Sciatic nerve (tissue), 2 donors: ENCODE results near the gene ZFP82. TPM values are rescaled to one million over a fixed set of nuclear protein-coding genes. Genes with fewer than 3 reads are reported as not detected.

Source experiments
- ATAC-seq: fragments of 200-7000 bp; cut with Tn5 transposase; one replicate; pipeline ENCODE4 v1.9.1; 2020; ENCODE audit warnings: mild to moderate bottlenecking, moderate library complexity
- DNase-seq: peaks from one replicate; pipeline ENCODE4 v3.0.0-alpha.2; 2020; ENCODE audit warnings: low spot score
- intact Hi-C: fragments of 100-400 bp; cut with DNase I; formaldehyde crosslinking; loops from one replicate; pipeline ENCODE4 v1.14.2; 2022
- total RNA-seq: library from RNA; stranded (reverse); fragmentation: NEBNext Ultra II Directional; extraction: Animal tissue kit (Norgen Biotek cat#: 25700); gene quantifications from one replicate; pipeline ENCODE4 v1.2.1, GENCODE V29; 2021
- donor health status: DM: no; HTN: no; CAD: no.
- donor health status: DM: no; HTN: no; CAD: no.

The ZFP82 gene
- 10.7 TPM for total RNA-seq

DNA sequence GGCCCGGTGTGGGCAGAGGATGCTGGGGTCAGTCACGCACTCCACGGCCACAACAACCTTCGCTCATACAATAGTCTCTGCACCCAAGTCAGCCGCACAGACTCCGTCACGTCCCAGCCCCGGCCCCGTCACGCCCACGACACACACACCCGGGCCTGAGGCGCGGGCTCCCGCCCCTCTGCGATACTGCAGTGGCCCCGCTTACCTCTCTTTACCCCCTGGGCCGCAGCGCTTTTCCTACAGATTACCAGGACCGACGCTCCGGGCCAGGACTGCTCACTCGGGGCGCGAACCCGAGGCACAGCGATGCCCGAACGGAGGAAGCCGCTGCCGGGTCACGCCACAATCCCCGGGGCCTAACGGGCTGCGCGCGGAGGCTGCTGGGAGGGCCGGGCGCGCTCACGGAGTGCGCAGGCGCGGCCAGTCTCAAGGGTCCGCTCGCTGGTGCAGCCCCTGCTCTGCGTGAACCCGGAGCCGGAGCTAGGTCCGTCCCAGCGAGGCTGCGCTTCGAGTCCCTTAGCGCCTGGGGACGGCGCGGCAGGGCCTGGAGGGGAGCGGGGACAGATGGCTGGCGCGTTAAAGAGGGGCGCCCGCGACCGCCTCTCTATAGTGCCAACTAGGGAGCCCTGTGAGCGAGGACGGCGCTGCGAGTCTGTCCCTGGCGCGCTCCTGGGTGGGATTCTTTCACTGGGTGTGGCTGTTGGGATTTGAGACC is at the start of gene ZFP82:
TSS of gene ZFP82 (minus strand) at position 358 of the 715 bp plus-strand sequence. CDS start 8,855 bp downstream, outside the sequence.
- DNase-seq (peak; percentile 88), ATAC-seq (peak; percentile 99)
- intact Hi-C loops: no loop called here

DNA sequence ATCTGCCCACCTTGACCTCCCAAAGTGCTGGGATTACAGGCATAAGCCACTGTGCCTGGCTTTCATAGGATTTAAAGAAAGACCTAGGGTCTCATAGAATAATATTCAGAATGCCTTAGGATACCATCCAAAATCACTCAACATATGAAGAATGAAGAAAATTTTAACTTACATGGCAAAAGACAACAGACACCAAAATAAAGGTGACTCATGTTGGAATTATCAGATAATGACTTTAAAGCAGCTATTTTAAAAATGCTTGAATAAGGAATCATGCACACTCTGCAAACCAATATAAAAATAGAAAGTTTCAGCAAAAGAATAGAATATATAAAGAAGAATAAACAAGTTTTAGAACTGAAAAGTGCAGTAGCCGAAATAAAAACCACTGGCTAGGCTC is 41.6 kb upstream of the ZFP82 start:
- ATAC-seq: no peak
- intact Hi-C loops: no loop called here

DNA sequence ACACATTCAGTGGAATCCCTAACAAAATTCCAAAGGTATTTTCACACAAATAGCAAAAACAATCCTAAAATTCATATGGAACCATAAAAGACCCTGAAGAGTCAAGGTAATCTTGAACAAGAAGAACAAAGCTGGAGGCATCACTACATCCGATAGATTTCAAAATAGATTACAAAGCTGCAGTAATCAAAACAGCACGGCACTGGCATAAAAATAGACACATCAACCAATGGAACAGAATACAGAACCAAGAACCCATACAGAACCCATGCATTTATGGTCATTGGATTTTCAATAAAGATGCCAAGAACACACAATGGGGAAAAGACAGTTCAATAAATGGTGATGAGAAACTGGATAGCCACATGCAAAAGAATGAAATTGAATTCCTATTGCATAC is 38.4 kb upstream of the ZFP82 start:
- intact Hi-C loops: no loop called here
- ATAC-seq (no peak), DNase-seq (no peak)

More for the DNA sequence above, 41.6 kb upstream of the ZFP82 start:
- no peak for DNase-seq

DNA sequence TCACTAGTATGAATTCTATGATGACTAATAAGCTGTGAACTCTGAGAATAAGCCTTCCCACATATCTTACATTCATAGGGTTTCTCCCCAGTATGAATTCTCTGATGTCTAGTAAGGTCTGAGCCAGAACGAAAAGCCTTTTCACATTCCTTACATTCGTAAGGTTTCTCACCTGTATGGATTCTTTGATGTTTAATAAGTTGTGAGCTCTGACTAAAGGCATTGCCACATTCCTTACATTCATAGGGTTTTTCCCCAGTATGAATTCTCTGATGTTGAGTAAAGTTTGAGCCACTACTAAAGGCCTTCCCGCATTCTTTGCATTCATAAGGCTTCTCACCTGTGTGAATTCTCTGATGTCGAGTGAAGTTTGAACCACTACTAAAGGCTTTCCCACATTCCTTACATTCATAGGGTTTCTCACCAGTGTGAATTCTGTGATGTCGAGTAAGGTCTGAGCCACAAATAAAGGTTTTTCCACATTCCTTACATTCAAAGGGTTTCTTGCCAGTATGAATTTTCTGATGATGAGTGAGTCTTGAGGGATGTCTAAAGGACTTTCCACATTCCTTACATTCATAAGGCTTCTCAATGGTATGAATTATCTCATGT is 30.7 kb upstream of the ZFP82 start:
- ATAC-seq: no peak
- DNase-seq: no peak
- intact Hi-C loops: no loop called here

DNA sequence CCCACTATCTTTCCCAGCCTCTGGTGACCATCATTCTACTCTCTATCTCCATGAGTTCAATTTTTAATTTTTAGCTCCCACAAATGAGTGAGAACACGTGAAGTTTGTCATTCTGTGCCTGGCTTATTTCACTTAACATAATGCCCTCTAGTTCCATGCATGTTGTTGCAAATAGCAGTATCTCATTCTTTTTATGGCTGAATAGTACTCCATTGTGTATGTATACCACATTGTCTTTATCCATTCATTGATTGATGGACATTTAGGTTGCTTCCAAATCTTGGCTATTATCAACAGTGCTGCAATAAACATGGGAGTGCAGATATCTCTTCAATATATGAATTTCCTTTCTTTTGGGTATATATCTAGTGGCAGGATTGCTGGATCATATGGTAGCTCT is 22.9 kb upstream of the ZFP82 start:
- intact Hi-C loops: no loop called here
- ATAC-seq (no peak), DNase-seq (no peak)

DNA sequence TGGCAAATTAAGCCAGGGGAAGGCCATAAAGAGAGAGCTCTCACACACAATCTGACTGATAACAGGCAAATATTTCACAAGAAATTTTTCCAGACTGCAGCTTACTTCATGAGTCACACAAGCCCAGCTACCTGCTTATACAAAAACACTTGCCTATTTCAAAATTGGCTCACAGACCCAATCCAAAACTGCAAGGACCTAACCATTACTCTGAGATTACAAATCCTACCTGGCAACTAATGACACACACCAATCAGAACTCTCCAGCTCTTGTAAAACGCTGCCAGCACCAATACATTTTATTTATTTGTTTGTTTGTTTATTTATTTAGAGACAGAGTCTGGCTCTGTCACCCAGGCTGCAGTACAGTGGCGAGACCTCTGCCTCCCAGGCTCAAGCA is 18.1 kb upstream of the ZFP82 start:
- intact Hi-C loops: no loop called here
- ATAC-seq (no peak), DNase-seq (no peak)

DNA sequence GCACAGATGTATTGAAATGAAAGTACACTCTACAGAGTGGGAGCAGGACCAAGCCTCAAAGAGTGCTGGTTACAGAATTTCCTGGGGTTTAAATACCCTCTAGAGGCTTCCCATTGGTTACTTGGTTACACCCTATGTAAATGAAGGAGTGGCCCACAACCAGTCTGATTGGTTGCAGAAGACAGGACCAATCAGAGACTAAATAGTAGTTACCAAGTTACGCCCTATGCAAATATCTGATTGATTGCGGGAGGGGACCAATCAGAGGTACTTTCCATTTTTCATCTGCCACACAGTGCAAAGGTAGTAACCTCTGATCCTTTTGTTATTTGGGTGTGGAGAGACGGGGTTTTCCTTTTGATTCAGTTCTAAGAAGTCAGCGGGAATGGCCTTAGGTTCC is 5.5 kb upstream of the ZFP82 start:
- DNase-seq (no peak), ATAC-seq (no peak)
- intact Hi-C loops: loop anchor here (5.0 kb wide), 1 partner anchor 1103 kb away; no protein-coding TSS in a partner anchor

DNA sequence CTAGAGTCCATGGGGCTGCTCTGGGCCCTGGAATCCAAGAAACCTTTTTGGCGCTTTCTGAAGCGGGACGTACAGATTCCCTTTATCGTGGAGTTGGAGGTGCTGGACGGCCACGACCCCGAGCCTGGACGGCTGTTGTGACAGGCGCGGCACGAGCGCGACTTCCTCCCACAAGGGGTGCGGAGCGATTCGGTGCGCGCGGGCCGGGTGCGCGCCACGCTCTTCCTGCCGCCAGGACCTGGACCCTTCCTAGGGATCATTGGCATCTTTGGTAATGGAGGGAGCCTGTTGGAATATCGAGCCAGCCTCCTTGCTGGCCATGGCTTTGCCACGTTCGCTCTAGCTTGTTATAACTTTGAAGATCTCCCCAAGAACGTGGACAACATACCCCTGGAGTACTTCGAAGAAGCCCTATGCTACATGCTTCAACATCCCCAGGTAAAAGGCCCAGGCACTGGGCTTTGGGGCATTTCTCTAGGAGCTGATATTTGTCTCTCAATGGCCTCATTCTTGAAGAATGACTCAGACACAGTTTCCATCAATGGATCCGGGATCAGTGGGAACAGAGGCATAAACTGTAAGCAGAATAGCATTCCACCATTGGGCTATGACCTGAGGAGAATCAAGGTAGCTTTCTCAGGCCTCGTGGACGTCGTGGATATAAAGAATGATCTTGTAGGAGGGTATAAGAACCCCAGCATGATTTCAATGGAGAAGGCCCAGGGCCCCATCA is 3.5 kb upstream of the ZFP82 start:
- intact Hi-C loops: loop anchor here (5.0 kb wide), 1 partner anchor 1105 kb away; no protein-coding TSS in a partner anchor
- ATAC-seq (no peak), DNase-seq (no peak)

DNA sequence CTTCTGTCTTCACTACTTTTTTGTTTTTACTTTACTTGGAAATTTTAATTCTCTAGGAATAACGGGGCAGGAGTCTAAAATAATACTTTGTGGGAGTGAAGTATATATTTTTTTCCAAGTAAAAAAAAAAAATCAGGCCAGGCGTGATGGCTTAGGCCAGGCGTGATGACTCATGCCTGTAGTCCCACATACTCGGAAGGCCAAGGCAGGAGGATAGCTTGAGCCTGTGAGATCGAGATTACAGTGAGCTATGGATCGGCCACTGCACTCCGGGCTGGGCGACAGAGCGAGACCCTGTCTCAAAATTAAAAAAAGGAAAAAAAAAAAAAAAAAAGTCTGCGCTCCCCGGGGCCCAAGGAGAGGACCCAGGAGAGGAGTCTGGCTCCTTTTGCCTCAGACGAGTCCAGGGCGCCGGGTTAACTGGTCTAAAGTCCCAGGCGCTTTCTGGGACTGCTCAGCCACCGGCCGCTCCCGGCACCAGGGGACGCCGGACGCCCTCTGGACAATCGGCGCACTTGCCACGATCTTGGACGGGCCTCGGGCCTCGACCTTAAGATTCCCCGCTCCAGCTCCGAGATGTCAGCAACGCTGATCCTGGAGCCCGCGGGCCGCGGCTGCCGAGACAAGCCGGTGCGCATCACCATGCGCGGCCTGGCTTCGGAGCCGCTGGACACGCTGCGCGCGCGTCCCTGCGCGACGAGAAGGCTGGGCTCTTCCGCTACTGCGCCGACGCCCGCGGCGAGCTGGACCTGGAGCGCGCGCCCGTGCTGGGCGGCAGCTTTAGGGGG is 2.7 kb upstream of the ZFP82 start:
- ATAC-seq (no peak), DNase-seq (no peak)
- intact Hi-C loops: loop anchor here (5.0 kb wide), 1 partner anchor 1106 kb away; no protein-coding TSS in a partner anchor

DNA sequence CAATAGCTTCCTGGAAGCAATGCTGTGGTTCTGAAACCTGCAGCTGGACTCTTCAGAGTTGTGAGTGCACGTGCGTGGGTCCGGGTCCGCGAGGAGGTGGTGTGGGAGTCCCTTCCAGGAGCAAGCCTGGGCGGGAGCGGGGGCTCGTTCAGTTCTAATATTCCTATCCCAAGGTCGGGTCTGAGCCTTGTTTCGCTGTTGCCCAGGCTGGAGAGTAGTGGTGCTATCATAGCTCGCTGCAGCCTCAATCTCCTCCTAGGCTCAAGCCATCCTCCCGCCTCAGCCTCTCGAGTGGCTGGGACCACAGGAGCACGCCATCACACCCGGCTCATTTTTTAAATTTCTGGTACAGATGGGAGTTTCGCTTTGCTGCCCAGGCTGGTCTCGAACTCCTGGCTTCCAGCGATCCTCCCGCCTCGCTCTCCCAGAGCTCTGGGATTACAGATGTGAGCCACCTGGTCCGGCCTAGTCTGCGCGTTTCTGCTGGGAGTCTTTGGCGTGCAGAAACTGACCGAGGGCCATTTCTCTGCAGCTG is 625 bp downstream of the ZFP82 start:
- intact Hi-C loops: no loop called here
- peak; percentile 57 for DNase-seq
- no peak for ATAC-seq

DNA sequence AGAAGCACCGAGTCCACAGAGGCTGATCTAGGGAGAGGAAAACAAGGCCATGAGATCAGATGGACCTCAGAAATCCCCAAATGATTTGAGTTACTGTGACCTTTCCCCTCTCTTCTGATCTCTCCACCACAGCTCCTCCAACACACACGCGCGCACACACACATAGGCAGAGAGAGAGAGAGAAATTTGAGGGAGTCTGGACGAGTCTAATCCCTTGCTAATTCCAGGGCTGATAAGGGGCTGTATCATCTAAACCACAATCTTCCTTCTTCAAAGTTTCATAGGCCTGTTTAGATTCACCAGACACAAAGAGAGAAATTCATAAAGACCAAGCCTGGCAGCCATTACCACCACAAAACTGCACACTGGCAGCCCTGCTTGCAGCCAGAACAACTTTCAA is 8.6 kb downstream of the ZFP82 start:
- ATAC-seq: no peak
- no peak for DNase-seq
- intact Hi-C loops: no loop called here

DNA sequence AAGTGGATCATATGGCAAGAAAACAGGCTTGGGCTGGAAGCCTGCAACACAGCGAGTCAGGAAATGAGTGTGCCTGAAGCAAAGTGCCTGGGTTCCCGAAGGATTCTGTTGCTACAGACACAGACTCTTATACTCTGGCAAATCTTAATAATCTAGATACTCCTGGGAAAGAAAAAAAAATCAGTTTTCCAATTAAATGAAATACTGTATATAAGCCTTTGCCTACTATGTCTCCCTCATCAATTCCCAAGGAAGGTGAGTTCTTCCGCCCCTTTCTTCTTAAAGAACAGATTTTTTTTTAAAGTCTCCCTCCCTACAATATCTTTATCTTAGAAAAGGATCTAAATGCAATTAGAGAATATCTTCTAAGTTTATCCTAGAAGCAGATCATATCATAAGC is 10.3 kb downstream of the ZFP82 start:
- no peak for DNase-seq
- no peak for ATAC-seq
- intact Hi-C loops: no loop called here

DNA sequence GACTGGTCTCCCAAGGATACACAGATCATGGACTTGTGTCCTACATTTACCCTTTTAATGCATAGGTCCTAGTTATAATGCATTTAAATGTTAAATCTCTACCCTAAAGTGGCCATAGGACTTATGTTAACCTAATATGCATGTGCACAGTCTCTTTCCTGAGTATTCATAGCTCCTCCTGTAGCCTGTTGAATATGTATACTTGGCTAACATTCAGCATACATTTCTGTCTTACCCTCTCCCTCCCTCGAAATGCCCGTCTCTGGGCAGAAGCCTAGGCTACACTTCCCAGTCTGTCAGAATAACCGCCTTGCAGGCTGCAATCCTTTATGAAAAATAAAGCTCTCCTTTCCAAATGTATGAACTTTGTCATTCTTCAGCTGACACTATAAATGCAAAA is 13.9 kb downstream of the ZFP82 start:
- DNase-seq: no peak
- intact Hi-C loops: no loop called here
- no peak for ATAC-seq

DNA sequence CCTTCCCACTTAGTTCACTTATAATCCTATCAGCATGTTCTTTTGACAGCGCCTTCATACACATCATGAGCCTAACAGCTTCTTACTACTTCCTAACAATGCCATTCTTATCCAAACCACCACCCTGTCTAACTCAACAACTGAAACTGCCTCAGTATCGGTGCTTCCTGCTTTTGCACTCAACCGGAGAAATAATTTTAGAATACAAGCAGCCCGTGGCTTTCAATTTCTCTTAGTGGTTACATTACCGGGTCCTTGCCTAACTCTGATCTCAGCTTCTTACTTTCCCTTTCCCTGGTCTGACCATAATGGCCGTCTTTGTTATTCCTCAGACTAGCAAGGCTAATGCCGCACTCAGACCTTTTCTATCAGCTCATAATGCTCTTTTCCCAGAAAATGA is 17.0 kb downstream of the ZFP82 start:
- ATAC-seq: no peak
- intact Hi-C loops: no loop called here

DNA sequence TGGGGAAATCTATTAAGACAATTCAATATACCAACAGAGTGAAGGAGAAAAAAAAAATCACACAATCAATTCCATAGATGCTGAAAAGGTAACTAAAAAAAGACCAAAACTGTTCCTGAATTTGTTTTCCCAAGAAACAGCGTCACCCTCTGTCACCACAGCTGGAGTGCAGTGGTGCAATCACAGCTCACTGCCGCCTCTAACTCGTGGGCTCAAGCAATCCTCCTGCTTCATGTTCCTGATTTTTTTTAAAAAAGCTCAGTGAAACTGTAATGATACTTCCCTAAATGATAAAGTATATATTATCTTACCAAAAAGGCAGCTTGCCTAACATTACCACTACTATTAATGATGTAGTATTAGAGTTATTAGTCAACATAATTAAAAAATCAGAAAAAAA is 19.9 kb downstream of the ZFP82 start:
- ATAC-seq (no peak), DNase-seq (no peak)
- intact Hi-C loops: no loop called here

More for the DNA sequence above, 17.0 kb downstream of the ZFP82 start:
- no peak for DNase-seq

DNA sequence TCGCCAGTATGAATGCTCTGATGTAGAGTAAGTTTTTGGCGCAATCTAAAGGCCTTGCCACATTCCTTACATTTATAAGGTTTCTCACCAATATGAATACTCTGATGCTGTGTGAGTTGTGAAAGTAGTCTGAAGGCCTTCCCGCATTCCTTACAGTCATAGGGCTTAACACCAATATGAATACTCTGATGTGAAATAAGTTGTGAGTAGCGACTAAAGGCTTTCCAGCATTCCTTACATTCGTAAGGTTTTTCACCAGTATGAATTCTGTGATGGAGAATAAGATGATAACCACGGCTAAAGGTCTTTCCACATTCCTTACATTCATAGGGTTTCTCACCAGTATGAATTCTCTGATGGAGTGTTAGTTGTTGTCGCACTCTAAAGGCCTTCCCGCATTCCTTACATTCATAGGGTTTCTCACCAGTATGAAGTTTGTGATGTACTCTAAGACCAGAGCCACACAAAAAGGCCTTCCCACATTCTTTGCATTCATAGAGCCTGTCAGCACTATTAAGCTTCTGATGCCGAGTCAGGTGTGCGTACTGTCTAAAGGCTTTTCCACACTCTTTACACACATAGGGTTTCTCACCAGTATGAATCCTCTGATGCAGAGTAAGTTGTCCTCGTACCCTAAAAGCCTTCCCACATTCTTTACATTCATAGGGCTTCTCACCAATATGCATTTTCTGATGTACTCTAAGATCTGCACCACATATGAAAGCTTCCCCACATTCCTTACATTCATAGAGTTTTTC is 25.3 kb downstream of the ZFP82 start:
- intact Hi-C loops: no loop called here
- no peak for DNase-seq
- no peak for ATAC-seq

DNA sequence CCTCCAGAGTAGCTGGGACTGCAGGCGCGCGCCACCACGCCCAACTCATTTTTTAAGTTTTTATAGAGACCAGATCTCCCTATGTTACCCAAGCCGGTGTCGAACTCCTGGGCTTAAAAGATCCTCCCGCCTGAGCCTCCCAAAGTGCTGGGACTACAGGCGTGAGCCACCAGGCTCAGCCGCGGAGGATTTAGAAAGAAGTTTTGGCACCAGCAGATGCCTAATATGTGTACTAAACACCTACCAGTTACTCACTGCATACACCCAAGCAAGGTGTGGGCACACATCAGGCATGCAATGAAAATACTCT is 39.0 kb downstream of the ZFP82 start:
- ATAC-seq (no peak), DNase-seq (no peak)
- intact Hi-C loops: no loop called here

DNA sequence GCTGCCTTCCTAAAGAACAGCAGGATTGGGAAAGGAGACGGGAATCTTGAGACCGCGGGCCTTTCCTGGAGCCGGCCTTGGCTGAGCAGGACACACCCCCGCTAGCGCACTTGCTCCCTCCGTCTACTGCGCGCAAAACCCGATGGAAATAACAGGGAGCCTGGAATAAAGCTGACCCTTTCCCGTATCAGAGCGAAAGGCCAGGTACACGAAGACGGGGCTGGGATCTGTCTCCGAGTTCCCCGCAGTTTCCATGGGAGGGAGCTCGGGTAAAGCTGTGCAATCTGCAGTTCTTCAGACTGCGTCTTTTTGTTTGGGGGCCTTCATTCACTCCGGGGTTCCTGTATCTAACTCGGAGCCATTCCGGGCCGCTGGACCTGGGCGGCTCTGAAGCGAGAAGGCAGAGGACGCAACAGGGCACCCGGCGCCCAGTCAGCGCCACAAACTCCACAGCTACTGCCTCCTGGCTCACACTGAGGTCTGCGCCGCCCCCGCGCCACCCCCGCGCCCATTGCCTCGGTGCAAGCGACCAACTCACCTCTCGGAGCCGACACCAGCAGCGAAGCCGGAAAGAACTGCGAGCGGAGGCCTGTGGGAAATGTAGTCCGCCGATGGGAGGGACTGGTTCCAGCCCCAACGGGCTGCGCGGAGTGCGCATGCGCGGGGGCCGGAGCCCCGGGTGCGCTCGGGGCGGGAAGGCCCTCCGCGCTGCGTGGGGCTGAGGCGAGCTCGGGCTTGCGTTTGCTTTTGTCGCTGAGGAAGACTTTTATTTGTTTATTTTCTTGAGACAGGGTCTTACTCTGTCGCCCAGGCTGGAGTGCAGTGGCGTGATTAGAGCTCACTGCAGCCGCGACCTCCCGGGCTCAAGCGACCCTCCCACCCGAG is 39.6 kb downstream of the ZFP82 start, which contains the start of gene ZFP14:
TSS of gene ZFP14 (minus strand) at position 577 of the 885 bp plus-strand sequence. CDS start 11,309 bp downstream, outside the sequence.
- DNase-seq (peak; percentile 94), ATAC-seq (peak; percentile 100)
- intact Hi-C loops: no loop called here
